Neural cell (in vitro differentiated cells): ENCODE results near the gene FADS1. TPM values are rescaled to one million over a fixed set of nuclear protein-coding genes. Genes with fewer than 3 reads are reported as not detected.

Experiments used
- H2AFZ ChIP-seq: fragments of 200-600, 300-800 bp; sonication (generic), shearing (Covaris generic); 2 replicates; pipeline ENCODE4 v1.6.0; 2014; ENCODE audit warnings: low read depth, mild to moderate bottlenecking, antibody characterized with exemption, low read length, moderate library complexity
- H3F3A ChIP-seq: fragments of 200-600 bp; shearing (Covaris generic); 2 replicates; pipeline ENCODE4 v1.6.1; 2016; ENCODE audit warnings: mild to moderate bottlenecking, moderate library complexity, mixed read lengths, antibody characterized with exemption, low read length; ENCODE audit not compliant: insufficient read depth, poor library complexity, severe bottlenecking
- H3K27ac ChIP-seq: fragments of 200-600, 300-800 bp; sonication (generic), shearing (Covaris generic); 2 replicates; pipeline ENCODE4 v1.5.1; 2014; ENCODE audit warnings: mild to moderate bottlenecking, low read length, moderate library complexity
- H3K27me3 ChIP-seq: fragments of 300-800, 200-600 bp; sonication (generic), shearing (Covaris generic); 2 replicates; pipeline ENCODE4 v1.6.0; 2014; ENCODE audit warnings: mild to moderate bottlenecking, low read depth, low read length, moderate library complexity; ENCODE audit not compliant: insufficient read depth
- H3K36me3 ChIP-seq: fragments of 300-800, 200-600 bp; sonication (generic), shearing (Covaris generic); 2 replicates; pipeline ENCODE4 v1.5.1; 2014; ENCODE audit warnings: mild to moderate bottlenecking, antibody characterized with exemption, low read length, moderate library complexity; ENCODE audit not compliant: insufficient read depth
- H3K4me2 ChIP-seq: fragments of 300-800, 200-600 bp; sonication (generic), shearing (Covaris generic); 2 replicates; pipeline ENCODE4 v1.6.0; 2014; ENCODE audit warnings: mild to moderate bottlenecking, low read length
- H3K4me3 ChIP-seq: fragments of 300-800, 200-600 bp; sonication (generic), shearing (Covaris generic); 2 replicates; pipeline ENCODE4 v1.5.1; 2014; ENCODE audit warnings: mild to moderate bottlenecking, low read length, moderate library complexity
- H3K79me2 ChIP-seq: fragments of 200-600 bp; shearing (Covaris generic); replicated peaks from 2 replicates; pipeline ENCODE4 v1.6.0; 2014; ENCODE audit warnings: mild to moderate bottlenecking, low read length, moderate library complexity; ENCODE audit not compliant: insufficient read depth
- H3K9ac ChIP-seq: fragments of 300-800, 200-600 bp; sonication (generic), shearing (Covaris generic); 2 replicates; pipeline ENCODE4 v1.6.1; 2016; ENCODE audit warnings: mild to moderate bottlenecking, low read length, mixed read lengths
- H3K9me2 ChIP-seq: fragments of 200-600 bp; shearing (Covaris generic); 2 replicates; pipeline ENCODE4 v1.6.1; 2016; ENCODE audit warnings: mild to moderate bottlenecking, low read length, mixed read lengths; ENCODE audit not compliant: insufficient read depth
- H3K9me3 ChIP-seq: fragments of 200-600, 300-800 bp; sonication (generic), shearing (Covaris generic); 2 replicates; pipeline ENCODE4 v1.6.1; 2016; ENCODE audit warnings: mild to moderate bottlenecking, mixed run types, low read length, moderate library complexity, mixed read lengths
- H4K20me1 ChIP-seq: fragments of 200-600 bp; shearing (Covaris generic); 2 replicates; pipeline ENCODE4 v1.6.1; 2016; ENCODE audit warnings: mild to moderate bottlenecking, mixed run types; ENCODE audit not compliant: insufficient read depth
- CTCF ChIP-seq: fragments of 450-650 bp; IDR thresholded peaks from 2 replicates; pipeline ENCODE4 v1.5.1; 2014; ENCODE audit warnings: antibody characterized with exemption, mild to moderate bottlenecking, moderate library complexity; ENCODE audit not compliant: poor library complexity, severe bottlenecking
- EP300 ChIP-seq: fragments of 450-650 bp; conservative IDR thresholded peaks from 2 replicates; pipeline ENCODE4 v1.6.1; 2014; ENCODE audit warnings: antibody characterized with exemption, mild to moderate bottlenecking, moderate library complexity; ENCODE audit not compliant: poor library complexity, severe bottlenecking
- EZH2 ChIP-seq: fragments of 200-600, 300-800 bp; shearing (Covaris generic), sonication (generic); IDR thresholded peaks from 2 replicates; pipeline ENCODE4 v1.6.1; 2014; ENCODE audit warnings: antibody characterized with exemption, low read length, borderline replicate concordance, mild to moderate bottlenecking; ENCODE audit not compliant: insufficient read depth, poor library complexity, severe bottlenecking
- MXI1 ChIP-seq: fragments of 450-650 bp; conservative IDR thresholded peaks from 2 replicates; pipeline ENCODE4 v1.6.1; 2014; ENCODE audit warnings: antibody characterized with exemption, mild to moderate bottlenecking; ENCODE audit not compliant: poor library complexity, severe bottlenecking
- POLR2AphosphoS5 ChIP-seq: IDR thresholded peaks from 2 replicates; pipeline ENCODE4 v1.6.1; 2012
- RAD21 ChIP-seq: fragments of 450-650 bp; conservative IDR thresholded peaks from 2 replicates; pipeline ENCODE4 v1.6.1; 2014; ENCODE audit warnings: antibody characterized with exemption, mild to moderate bottlenecking, moderate library complexity
- REST ChIP-seq: IDR thresholded peaks from 2 replicates; pipeline ENCODE4 v1.6.1; 2012; ENCODE audit warnings: borderline replicate concordance
- SMC3 ChIP-seq: fragments of 450-650 bp; conservative IDR thresholded peaks from 2 replicates; pipeline ENCODE4 v1.6.1; 2014; ENCODE audit warnings: antibody characterized with exemption, mild to moderate bottlenecking, moderate library complexity; ENCODE audit not compliant: poor library complexity
- TAF1 ChIP-seq: IDR thresholded peaks from 2 replicates; pipeline ENCODE4 v1.6.1; 2012; ENCODE audit warnings: low read depth
- polyA plus RNA-seq: library from polyadenylated mRNA; depleted of rRNA; stranded (reverse); fragments of >200 nt; gene quantifications from 2 replicates; pipeline ENCODE4 v1.2.3, GENCODE V29; 2014

Gene FADS1
- polyA plus RNA-seq, 1 donor from 2014 or later = 102 TPM

GRCh38 chr11:61791737-61792309 is 25.0 kb downstream of the FADS1 start:
- Histone ChIP-seq H3K4me3 (peak overlapping the region; percentile 84), H3F3A (no peaks in the 10 kb centered on the region), H3K9ac (peak overlapping the region; percentile 92), H3K79me2 (peaks cover 29% of the 10 kb centered on the region), H3K36me3 (no peaks in the 10 kb centered on the region), H2AFZ (peak overlapping the region; percentile 48), H4K20me1 (no peaks in the 10 kb centered on the region), H3K9me3 (no peaks in the 10 kb centered on the region), H3K4me2 (peak overlapping the region; percentile 81), H3K27ac (peak overlapping the region; percentile 95), H3K27me3 (no peaks in the 10 kb centered on the region), H3K9me2 (no peaks in the 10 kb centered on the region)
- peak; percentile 14 for TF ChIP-seq REST
- TF ChIP-seq RAD21 = no peak

- H3K79me2 ChIP-seq = peaks cover 10% of the 10 kb centered on the region
- H3K27ac ChIP-seq = no peak overlapping the region
- H3K9me2 ChIP-seq = no peaks in the 10 kb centered on the region
- no peaks in the 10 kb centered on the region for H3K9me3 ChIP-seq
- no peaks in the 10 kb centered on the region for H3K27me3 ChIP-seq
- no peak overlapping the region for H3K4me2 ChIP-seq
- H4K20me1 ChIP-seq = no peaks in the 10 kb centered on the region
- H3K36me3 ChIP-seq = no peaks in the 10 kb centered on the region
- no peaks in the 10 kb centered on the region for H3F3A ChIP-seq
- TF ChIP-seq RAD21 = peak; percentile 48
- peak; percentile 45 for TF ChIP-seq CTCF
- TF ChIP-seq TAF1 = no peak
- H2AFZ ChIP-seq = no peak overlapping the region
- H3K4me3 ChIP-seq = no peak overlapping the region
- no peak overlapping the region for H3K9ac ChIP-seq
Measured at GRCh38 chr11:61787928-61788491, 28.8 kb downstream of the FADS1 start.

- Histone ChIP-seq H3K9ac (no peak overlapping the region), H2AFZ (no peak overlapping the region), H3K27me3 (no peaks in the 10 kb centered on the region), H3K9me3 (no peaks in the 10 kb centered on the region), H3K27ac (no peak overlapping the region), H3F3A (no peaks in the 10 kb centered on the region), H3K79me2 (peaks cover 4% of the 10 kb centered on the region), H3K4me3 (no peak overlapping the region), H4K20me1 (no peaks in the 10 kb centered on the region), H3K36me3 (no peaks in the 10 kb centered on the region), H3K4me2 (no peak overlapping the region), H3K9me2 (no peaks in the 10 kb centered on the region)
- TF ChIP-seq EP300 = no peak
- TF ChIP-seq TAF1 = no peak
- no peak for TF ChIP-seq CTCF
- no peak for TF ChIP-seq POLR2AphosphoS5
- no peak for TF ChIP-seq REST
- TF ChIP-seq SMC3 = no peak
- TF ChIP-seq MXI1 = no peak
- TF ChIP-seq RAD21 = no peak
- no peak for TF ChIP-seq EZH2
Measured at GRCh38 chr11:61785837-61786402, 30.9 kb downstream of the FADS1 start.
